GM12878 (cell line): ENCODE results near the gene RBP3. TPM values are rescaled to one million over a fixed set of nuclear protein-coding genes. Genes with fewer than 3 reads are reported as not detected.

Source experiments
- ATAC-seq: fragments of 200-7000 bp; cut with Tn5 transposase; 3 replicates; pipeline ENCODE4 v1.9.1; 2020; ENCODE audit warnings: mild to moderate bottlenecking, moderate library complexity
- BruUV-seq: library from RNA; stranded (reverse); fragments of 400-500 nt; replicated peaks from 2 replicates; lab custom pipeline; 2021; lab: Mats Ljungman, UMichigan
- CTCF ChIA-PET: fragments of 300-600 bp; sonication (Branson Sonifier 250); formaldehyde crosslinking; extraction: SDS; loops from one replicate; lab custom pipeline; 2021; ENCODE audit warnings: inconsistent platforms; lab: Yijun Ruan, JAX
- POLR2A ChIA-PET: fragments of 350-600 bp; formaldehyde crosslinking; extraction: SDS; loops from one replicate; lab custom pipeline; 2021; ENCODE audit warnings: inconsistent platforms; lab: Charles Lee
- RAD21 ChIA-PET: fragments of 300-600 bp; sonication (Branson Sonifier 250); formaldehyde crosslinking; loops from one replicate; lab custom pipeline; 2023; ENCODE audit warnings: antibody characterized with exemption; ENCODE audit not compliant: unreplicated experiment; lab: Charles Lee
- SMC1A ChIA-PET: fragments of 300-600 bp; sonication (Branson Sonifier 250); formaldehyde crosslinking; loops from one replicate; lab custom pipeline; 2023; ENCODE audit not compliant: unreplicated experiment, uncharacterized antibody; lab: Charles Lee
- DNase-seq: peaks from one replicate; pipeline ENCODE4 v3.0.0-alpha.2; 2011; ENCODE audit warnings: low read depth, low spot score
- FAIRE-seq: peaks from 3 replicates; lab custom pipeline; 2011; peaks lifted over from hg19 to GRCh38; lab: Jason Lieb, UNC
- H2AFZ ChIP-seq: 2 replicates; pipeline ENCODE4 v1.6.0; 2011; ENCODE audit warnings: low read depth, low read length, control low read depth; ENCODE audit not compliant: control insufficient read depth
- H3K27ac ChIP-seq: 2 replicates; pipeline ENCODE4 v1.5.1; 2011; ENCODE audit warnings: control low read depth; ENCODE audit not compliant: control insufficient read depth, insufficient read depth
- H3K27me3 ChIP-seq, 2 experiments: replicated peaks in 1 of 2; 2 replicates each; pipeline versions ENCODE4 v1.6.0 to v1.6.1; 2011; ENCODE audit warnings: low read length in 1 of 2; ENCODE audit not compliant: control insufficient read depth in 2 of 2, insufficient read depth in 2 of 2
- H3K36me3 ChIP-seq, 2 experiments: 2 replicates each; pipeline ENCODE4 v1.5.1; 2011; ENCODE audit warnings: low read length in 1 of 2; ENCODE audit not compliant: control insufficient read depth in 2 of 2, insufficient read depth in 2 of 2
- H3K4me1 ChIP-seq: 2 replicates; pipeline ENCODE4 v1.6.1; 2011; ENCODE audit warnings: mild to moderate bottlenecking, low read length, moderate library complexity, mixed read lengths; ENCODE audit not compliant: control insufficient read depth, insufficient read depth
- H3K4me2 ChIP-seq: 2 replicates; pipeline ENCODE4 v1.6.0; 2011; ENCODE audit warnings: control low read depth; ENCODE audit not compliant: control insufficient read depth, insufficient read depth
- H3K4me3 ChIP-seq: fragments of 200-600 bp; sonication (generic); 2 replicates; pipeline ENCODE4 v1.5.1; 2016
- H3K79me2 ChIP-seq: 2 replicates; pipeline ENCODE4 v1.6.0; 2011; ENCODE audit warnings: low read length; ENCODE audit not compliant: control insufficient read depth, insufficient read depth
- H3K9ac ChIP-seq: 2 replicates; pipeline ENCODE4 v1.8.0; 2011; ENCODE audit warnings: low read length, control low read depth, mixed read lengths; ENCODE audit not compliant: control insufficient read depth, insufficient read depth
- H3K9me3 ChIP-seq: replicated peaks from 3 replicates; pipeline ENCODE4 v1.5.1; 2011; ENCODE audit warnings: mild to moderate bottlenecking, low read length; ENCODE audit not compliant: control insufficient read depth, insufficient read depth
- H4K20me1 ChIP-seq: 2 replicates; pipeline ENCODE4 v1.6.0; 2011; ENCODE audit not compliant: control insufficient read depth, insufficient read depth
- CHD4 ChIP-seq: fragments of 200-600 bp; sonication (generic); IDR thresholded peaks from 2 replicates; pipeline ENCODE4 v1.6.1; 2016; ENCODE audit warnings: mild to moderate bottlenecking
- E2F8 ChIP-seq: fragments of 450-650 bp; IDR thresholded peaks from 2 replicates; pipeline ENCODE4 v1.6.1; 2018; ENCODE audit warnings: mild to moderate bottlenecking, low read depth, moderate library complexity; ENCODE audit not compliant: partially characterized antibody
- EGR1 ChIP-seq, 2 experiments: IDR thresholded peaks; 1 replicate in 1 of 2; 2 replicates in 1 of 2; pipeline ENCODE4 v1.6.1; 2011 to 2012; ENCODE audit warnings: low read depth in 2 of 2, low read length in 2 of 2, borderline replicate concordance in 1 of 2, mild to moderate bottlenecking in 1 of 2, moderate library complexity in 1 of 2
- KAT2A ChIP-seq: conservative IDR thresholded peaks from 2 replicates; pipeline ENCODE4 v1.6.1; 2011; ENCODE audit warnings: low read depth, low read length; ENCODE audit not compliant: control insufficient read depth
- MAX ChIP-seq: IDR thresholded peaks from 2 replicates; pipeline ENCODE4 v1.6.1; 2012; ENCODE audit warnings: low read depth, low read length, improper control_type of control experiment
- MEF2B ChIP-seq: fragments of 450-650 bp; IDR thresholded peaks from 2 replicates; pipeline ENCODE4 v1.6.1; 2018; ENCODE audit warnings: mild to moderate bottlenecking, moderate library complexity; ENCODE audit not compliant: partially characterized antibody, poor library complexity, severe bottlenecking
- MYC ChIP-seq: IDR thresholded peaks from 2 replicates; pipeline ENCODE4 v1.6.1; 2011; ENCODE audit warnings: mild to moderate bottlenecking, low read length, moderate library complexity, inconsistent platforms; ENCODE audit not compliant: insufficient read depth, insufficient replicate concordance, insufficient read length, severe bottlenecking
- NRF1 ChIP-seq: conservative IDR thresholded peaks from 2 replicates; pipeline ENCODE4 v1.6.1; 2011; ENCODE audit warnings: mild to moderate bottlenecking, low read depth, low read length, improper control_type of control experiment
- PML ChIP-seq: IDR thresholded peaks from 2 replicates; pipeline ENCODE4 v1.6.1; 2012; ENCODE audit warnings: low read length, inconsistent platforms
- RCOR1 ChIP-seq: conservative IDR thresholded peaks from 2 replicates; pipeline ENCODE4 v1.6.1; 2012; ENCODE audit warnings: low read depth, low read length, improper control_type of control experiment
- SMAD1 ChIP-seq: fragments of 450-650 bp; IDR thresholded peaks from 2 replicates; pipeline ENCODE4 v1.6.1; 2018; ENCODE audit warnings: mild to moderate bottlenecking, low read depth; ENCODE audit not compliant: partially characterized antibody
- SMC3 ChIP-seq: IDR thresholded peaks from 2 replicates; pipeline ENCODE4 v1.6.1; 2011; ENCODE audit warnings: low read length, improper control_type of control experiment, borderline replicate concordance
- SP1 ChIP-seq: IDR thresholded peaks from one replicate; pipeline ENCODE4 v1.6.1; 2011; ENCODE audit warnings: low read depth, low read length
- YBX1 ChIP-seq: fragments of 450-650 bp; IDR thresholded peaks from 2 replicates; pipeline ENCODE4 v1.6.1; 2016; ENCODE audit warnings: antibody characterized with exemption
- ZBTB4 ChIP-seq: fragments of 450-650 bp; formaldehyde crosslinking; IDR thresholded peaks from 2 replicates; pipeline ENCODE4 v1.4.0; 2022; ENCODE audit warnings: mild to moderate bottlenecking, moderate library complexity
- ZNF217 ChIP-seq: fragments of 450-650 bp; IDR thresholded peaks from 2 replicates; pipeline ENCODE4 v1.6.1; 2017; ENCODE audit warnings: antibody characterized with exemption, mild to moderate bottlenecking
- ZNF622 ChIP-seq: fragments of 450-650 bp; IDR thresholded peaks from 2 replicates; pipeline ENCODE4 v1.6.1; 2017; ENCODE audit warnings: mild to moderate bottlenecking, inconsistent platforms
- WGBS: methylation state at CpG from one replicate; pipeline ENCODE4 v1.1.6; 2016; ENCODE audit warnings: low lambda C conversion rate; ENCODE audit not compliant: insufficient replicate concordance, insufficient coverage; ENCODE audit errors: missing lambda C conversion rate; 5-methylcytosine and 5-hydroxymethylcytosine counted together
- in situ Hi-C: fragments of 300-500 bp; cut with MboI; formaldehyde crosslinking; loops from 9 replicates; pipeline ENCODE4 v1.14.3; 2018; ENCODE audit warnings: mixed read lengths
- intact Hi-C: fragments of 100-400 bp; cut with micrococcal nuclease; formaldehyde crosslinking; loops from one replicate; pipeline ENCODE4 v1.14.2; 2022; ENCODE audit not compliant: unreplicated experiment
- polyA plus RNA-seq, 11 experiments: library from polyadenylated mRNA; depleted of rRNA in 4 of 11; unstranded in 6 of 11; stranded (reverse) in 5 of 11; fragments of >200 nt; fragmentation: Nextera tagmentation in 4 of 11; fragmentation: Illumina TruSeq in 1 of 11; extraction: Ambion mirVana in 4 of 11; extraction: Trizol in 1 of 11; gene quantifications; 1 replicate in 1 of 11; 2 replicates in 10 of 11; pipeline versions ENCODE4 v1.2.1 to v1.2.3, GENCODE V29; 2011 to 2016; ENCODE audit warnings: inconsistent platforms in 2 of 11, missing spikeins in 2 of 11, low read depth in 1 of 11
- total RNA-seq, 4 experiments: library from RNA; depleted of rRNA in 3 of 4; stranded (reverse); fragments of >200 nt in 3 of 4; fragmentation: Illumina TruSeq in 1 of 4; extraction: Trizol in 1 of 4; gene quantifications; 2 replicates each; pipeline versions ENCODE4 v1.2.1 to v1.2.3, GENCODE V29; 2013 to 2021

The RBP3 gene
- total and polyA plus RNA-seq, 10 of the 15 experiments (the other 5 are each of a cell fraction or from before 2014, with no cell fraction given), result not detected

GRCh38 chr10:47374611-47375536, 26.7 kb downstream of the RBP3 start:
- intact Hi-C loops (no loop called here), in situ Hi-C loops (no loop called here)
- ChIA-PET POLR2A (no interaction called here), CTCF (interaction anchor here (1.3 to 2.2 kb wide), 3 partner anchors 13 to 34 kb away, joined by 3 to 5 read pairs (median 4); no protein-coding TSS in a partner anchor), RAD21 (no interaction called here), SMC1A (interaction anchor here (2.1 kb wide), 1 partner anchor 11 kb away, joined by 5 read pairs; no protein-coding TSS in a partner anchor)
- Histone ChIP-seq H3K79me2 (no peaks in the 10 kb centered on the region), H3K36me3 (no peaks in the 10 kb centered on the region), H3K4me2 (no peak overlapping the region), H3K9ac (no peak overlapping the region), H2AFZ (no peak overlapping the region), H3K27me3 (peaks cover 0 to 12% of the 10 kb centered on the region in 2 experiments; a peak in 2 of 4 replicates), H3K9me3 (no peaks in the 10 kb centered on the region), H3K4me1 (no peaks in the 10 kb centered on the region), H3K27ac (no peak overlapping the region), H4K20me1 (no peaks in the 10 kb centered on the region), H3K4me3 (no peak overlapping the region)
- DNase-seq (no peak), FAIRE-seq (no peak), ATAC-seq (no peak)
- WGBS, result 4% methylated on average over 12 of the region's 12 CpGs
- no TSS peak for BruUV-seq
- TF ChIP-seq SMC3 (no peak), RCOR1 (no peak), SP1 (no peak), EGR1 (IDR thresholded peaks at IDR 0.05; ENCODE audit: borderline replicate concordance in 1 of 2, low read depth in 2 of 2, low read length in 2 of 2) (no peak), MYC (no peak), CHD4 (no peak), KAT2A (no peak), MAX (no peak), ZNF622 (no peak), E2F8 (no peak), SMAD1 (no peak), ZBTB4 (CRISPR knock-in tag) (no peak), NRF1 (no peak), ZNF217 (no peak), YBX1 (no peak), MEF2B (no peak), PML (no peak)
